Hindlimb muscle (tissue), 1 donor: ENCODE measurements around the gene CPA3. TPM values are rescaled to one million over a fixed set of nuclear protein-coding genes. Genes with fewer than 3 reads are reported as not detected.

Experiments used
- DNase-seq: peaks from one replicate; pipeline ENCODE4 v3.0.0-alpha.2; 2013
- polyA plus RNA-seq: library from polyadenylated mRNA; unstranded; fragments of 120-200 nt; gene quantifications from one replicate; pipeline ENCODE4 v1.2.1, GENCODE V29; 2013; ENCODE audit not compliant: insufficient read length

CPA3 gene, protein sequence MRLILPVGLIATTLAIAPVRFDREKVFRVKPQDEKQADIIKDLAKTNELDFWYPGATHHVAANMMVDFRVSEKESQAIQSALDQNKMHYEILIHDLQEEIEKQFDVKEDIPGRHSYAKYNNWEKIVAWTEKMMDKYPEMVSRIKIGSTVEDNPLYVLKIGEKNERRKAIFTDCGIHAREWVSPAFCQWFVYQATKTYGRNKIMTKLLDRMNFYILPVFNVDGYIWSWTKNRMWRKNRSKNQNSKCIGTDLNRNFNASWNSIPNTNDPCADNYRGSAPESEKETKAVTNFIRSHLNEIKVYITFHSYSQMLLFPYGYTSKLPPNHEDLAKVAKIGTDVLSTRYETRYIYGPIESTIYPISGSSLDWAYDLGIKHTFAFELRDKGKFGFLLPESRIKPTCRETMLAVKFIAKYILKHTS
- polyA plus RNA-seq: 1.1 TPM

DNA sequence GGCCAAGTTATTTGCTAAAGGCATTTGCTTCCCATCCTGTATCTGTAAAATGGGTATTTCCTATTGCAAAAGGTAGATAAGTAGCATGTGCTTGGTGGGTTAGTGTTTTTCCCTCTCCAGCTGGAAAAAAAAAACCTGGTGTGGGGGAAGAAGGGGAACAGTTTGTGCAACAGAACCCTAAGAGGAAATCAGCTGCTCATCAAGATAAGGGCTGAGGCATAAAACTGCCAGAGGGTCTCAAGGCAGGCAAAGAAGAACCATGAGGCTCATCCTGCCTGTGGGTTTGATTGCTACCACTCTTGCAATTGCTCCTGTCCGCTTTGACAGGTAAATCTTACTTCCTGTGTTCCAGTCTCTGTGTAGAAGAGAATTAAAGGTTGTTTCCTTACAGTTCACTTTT lies at the start of gene CPA3:
TSS of gene CPA3 (plus strand) at position 248 of the 400 bp plus-strand sequence. CDS start at position 260, 12 bp downstream.
- DNase-seq: no peak

DNA sequence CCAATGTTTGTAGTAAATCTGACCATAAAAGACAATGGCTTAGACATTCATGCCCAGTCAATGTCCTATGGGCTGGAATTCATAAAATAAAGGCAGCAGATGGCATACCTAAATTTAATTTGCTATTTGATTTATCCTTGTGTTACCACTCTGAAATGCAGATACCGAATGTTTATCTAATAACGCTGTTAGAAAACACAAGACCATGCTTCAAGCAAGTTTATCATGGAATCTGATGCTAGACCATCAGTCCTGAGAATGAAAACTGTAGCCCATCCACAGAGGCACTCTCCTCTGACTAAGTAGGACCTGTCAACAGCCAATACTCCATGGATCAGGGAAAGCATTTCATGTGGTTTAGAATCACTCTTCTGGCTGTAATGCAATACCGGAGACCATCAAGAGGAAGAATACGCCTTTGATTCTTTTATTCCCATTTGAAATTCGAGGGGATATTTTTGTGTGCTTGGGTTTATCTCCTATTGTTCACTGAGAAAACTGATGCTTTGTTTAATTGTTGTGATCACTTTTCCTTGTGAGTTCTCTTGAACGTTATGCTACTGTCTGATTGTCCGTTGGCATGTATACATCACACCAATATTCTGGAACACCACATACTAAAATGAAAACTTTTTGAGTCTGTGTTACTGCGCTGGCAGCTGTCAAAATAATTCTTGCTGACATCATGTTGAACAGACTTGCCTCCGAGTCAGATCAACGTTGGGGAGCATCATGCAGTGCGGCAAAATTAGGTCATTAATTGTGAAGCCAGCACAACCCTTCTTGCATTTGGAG lies 49.6 kb upstream of the CPA3 start:
- DNase-seq: no peak

DNA sequence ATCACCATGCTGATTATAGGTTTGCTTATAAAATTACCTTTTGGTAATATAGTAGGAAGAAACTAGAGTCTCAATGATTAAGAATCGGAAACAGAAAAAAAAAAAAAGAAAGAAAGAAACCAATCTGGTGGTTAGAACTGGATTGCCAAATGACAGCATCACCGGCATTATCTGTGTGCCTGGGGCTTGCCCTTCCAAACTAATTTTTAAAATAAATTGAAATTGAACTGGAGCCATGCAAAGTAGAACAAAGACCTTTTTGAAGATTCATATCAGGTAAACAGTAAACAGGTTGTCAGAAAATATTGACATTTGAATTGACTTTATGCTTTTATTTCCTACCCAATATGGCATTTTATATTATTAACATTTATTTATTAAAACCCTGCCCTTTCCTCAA lies 48.7 kb upstream of the CPA3 start:
- no peak for DNase-seq

DNA sequence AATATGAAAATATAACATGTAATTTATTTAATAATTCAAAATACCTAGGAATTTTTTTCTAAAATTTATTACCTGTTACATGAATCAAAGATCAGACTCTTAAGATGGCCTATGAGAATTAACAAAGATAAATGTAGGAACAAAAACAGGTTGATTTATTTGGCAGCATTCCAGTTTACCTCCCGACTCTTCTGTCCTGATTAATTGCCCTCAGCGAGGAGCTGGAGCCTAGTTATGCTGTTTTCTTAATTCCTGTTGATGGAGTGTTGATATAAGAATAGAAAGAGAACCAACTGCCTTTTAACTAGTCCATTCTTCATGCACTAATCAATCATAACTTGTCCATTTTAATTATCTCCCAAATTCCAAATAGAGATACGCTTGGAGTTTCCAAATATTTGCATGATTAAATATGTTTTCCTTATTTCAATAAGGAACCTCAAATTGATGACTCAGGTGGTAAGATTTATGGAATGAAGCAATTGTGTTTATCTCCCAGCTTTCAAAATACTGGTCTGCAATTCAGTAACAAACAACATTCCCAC lies 48.0 kb upstream of the CPA3 start:
- no peak for DNase-seq

DNA sequence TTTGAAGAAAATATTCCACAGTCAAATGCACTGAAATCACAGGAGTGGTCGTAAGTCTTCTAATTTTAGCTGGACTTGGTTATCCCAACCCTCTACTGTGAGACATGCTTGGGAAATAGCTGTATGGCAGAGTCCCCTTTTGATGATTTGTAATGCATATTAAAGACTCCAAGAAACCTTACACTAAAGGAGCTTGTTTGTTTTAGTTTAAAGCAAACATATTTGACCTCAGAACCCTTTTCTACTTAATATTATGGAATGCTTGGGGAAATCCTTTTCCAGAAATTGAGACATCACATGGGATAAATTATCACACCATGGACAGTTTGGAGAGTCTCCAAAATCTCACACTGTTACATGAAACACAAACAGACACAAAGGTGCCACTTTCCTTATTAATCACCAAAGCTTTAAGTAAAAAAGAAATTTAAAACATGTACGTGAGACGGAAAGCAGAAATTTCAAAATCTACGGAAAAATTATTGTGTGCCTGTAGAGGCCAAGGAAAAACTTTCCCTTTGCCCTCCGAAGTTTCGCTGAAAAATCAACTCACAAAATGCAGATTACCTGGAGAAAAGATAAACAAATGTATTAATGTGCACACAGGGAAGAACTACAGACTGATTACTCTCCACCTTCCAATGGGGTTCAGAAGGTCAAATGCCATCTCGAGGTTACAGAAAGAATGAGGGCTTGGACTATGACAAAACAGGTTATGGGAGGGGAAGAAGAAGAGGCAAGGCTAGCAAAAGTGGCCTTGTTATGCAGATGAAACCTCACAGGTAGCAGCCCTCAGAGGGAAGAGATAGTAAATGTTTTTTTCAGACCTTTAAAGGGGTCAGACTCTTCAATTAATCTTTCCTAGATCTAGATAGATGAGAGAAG lies 44.5 kb upstream of the CPA3 start:
- no peak for DNase-seq

DNA sequence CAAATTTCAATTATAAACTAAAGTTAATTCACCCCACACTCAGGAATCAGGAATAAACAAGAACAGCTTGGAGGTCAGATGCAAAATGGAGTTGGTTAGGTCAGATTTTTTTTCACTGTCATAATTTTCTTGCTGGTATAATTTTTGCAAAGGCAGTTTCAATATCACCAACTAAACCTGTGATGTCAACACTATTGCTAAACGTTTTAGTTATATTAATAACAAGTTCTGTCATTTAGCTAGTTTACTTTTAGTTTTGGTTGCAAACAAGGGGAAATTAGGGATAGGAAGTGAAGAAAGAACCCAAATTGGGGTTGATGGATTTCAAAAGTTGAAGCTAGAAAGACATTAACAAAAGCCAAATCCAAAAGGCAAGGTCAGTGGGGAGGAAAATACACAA lies 42.1 kb upstream of the CPA3 start:
- DNase-seq: no peak

DNA sequence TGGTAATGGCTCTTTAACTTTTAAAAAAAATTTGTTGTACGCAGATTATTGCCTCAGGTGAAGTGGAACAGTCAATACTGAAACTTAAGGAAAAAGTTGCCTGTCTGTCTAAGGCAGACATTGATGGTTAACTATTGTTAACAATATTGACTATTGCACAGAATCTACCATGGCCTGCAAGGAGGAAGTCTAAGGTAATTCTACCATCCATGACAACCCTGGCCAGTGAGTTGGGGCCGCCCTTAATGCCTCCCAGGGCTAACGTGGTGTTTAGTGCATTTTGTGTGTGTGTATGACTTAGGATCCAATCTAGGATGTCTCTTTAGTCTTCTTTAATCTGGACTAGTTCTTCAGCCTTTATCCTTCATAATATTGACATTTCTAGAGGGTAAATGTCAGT lies 39.6 kb upstream of the CPA3 start:
- no peak for DNase-seq

DNA sequence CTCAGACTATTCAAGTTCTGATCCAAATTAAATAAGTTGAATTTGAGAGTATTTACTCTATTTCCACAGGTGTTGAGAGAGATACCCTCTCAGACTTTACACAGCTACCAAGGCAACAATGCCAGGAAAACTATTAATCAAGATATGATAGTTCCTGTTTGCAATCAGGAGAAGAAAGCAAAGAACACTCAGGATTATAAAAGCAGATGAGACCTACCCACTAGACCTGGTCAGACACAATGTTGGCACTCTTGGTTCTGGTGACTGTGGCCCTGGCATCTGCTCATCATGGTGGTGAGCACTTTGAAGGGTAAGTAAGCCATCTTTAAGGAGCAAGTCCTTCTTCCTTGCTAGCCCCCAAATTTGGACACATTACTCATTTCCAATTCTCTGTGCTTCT lies 37.5 kb upstream of the CPA3 start, which contains the start of gene CPB1:
TSS of gene CPB1 (plus strand) at position 227 of the 400 bp plus-strand sequence. CDS start at position 240, 13 bp downstream.
- DNase-seq: no peak

DNA sequence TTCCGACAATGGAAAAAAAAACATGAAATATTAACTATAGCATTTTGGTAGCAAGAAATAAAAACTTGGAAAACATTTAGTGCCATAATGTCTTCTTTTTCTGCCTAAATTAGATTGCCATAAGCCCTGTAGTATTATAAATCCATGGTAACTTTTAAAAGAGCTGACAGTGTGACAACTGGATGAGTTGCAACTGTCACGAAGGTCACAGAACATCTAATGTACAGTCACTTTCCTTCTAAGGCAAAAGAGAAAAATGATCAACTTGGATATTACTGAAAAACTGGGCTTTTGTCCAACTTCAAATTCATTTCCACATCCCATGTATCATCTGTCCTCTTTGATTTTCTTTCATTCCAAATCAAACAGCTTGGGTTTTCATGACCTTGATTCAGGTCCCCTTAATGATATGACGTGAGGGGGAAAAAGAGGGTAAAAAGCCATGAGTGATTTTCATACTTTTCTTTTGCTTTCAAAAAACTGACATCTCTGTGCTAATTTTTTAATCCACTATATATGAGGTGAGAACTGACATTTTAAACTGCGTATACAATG lies 36.9 kb upstream of the CPA3 start:
- DNase-seq: no peak

DNA sequence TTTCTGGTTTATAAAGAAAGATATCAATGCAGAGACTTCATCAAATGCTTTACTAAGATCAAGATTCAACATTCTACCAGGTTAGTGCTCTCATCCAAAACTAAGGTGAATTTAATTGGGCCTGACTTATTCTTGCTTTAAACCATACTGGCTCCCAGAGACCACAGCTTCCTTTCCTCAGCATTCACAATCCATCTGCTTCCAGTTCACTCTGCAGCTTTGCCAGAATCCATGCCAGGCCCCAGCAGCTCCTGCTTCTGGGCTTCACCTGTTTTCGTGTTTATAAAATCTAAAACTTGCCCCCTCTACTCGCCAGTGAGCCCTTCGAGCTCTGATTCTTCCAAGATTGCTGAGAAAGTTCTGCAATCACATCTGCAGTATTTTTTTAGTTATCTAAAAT lies 35.2 kb upstream of the CPA3 start:
- no peak for DNase-seq

DNA sequence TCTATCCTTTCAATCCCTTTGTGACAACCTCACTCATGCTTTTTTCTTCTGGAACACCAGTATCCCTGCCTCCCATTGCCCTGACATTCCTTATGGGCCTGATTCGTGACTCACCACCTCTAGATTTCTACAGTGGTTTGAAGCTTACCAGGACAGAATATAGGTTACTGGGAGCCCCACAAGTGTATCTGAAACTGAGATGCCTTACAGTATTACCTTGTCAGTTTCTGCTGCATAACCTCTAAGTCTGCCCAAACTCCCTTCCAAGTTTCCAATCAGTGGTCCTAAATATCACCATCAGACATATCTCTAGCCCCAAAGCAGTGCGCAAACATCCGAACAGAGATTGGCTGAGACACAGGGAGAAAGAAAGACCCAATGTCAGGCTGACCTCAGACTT lies 31.9 kb upstream of the CPA3 start:
- DNase-seq: no peak

DNA sequence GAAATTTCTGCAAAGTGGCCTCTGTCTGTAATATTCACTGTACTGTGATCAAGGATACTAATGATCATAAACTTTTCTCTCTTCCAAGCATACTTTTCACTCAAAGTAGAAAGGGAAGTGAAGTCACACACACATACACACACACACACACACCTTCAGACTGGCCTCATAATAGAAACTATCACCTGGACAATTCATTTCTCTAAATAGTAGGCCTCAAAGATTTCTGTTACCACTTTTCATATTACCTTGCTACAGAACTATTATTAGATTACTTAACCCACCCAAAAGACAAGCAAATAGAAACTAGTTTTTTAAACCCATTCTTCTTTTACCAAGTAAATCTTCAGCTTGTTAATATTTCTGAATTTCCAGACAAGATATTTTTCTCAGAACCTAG lies 25.3 kb upstream of the CPA3 start:
- DNase-seq: no peak

DNA sequence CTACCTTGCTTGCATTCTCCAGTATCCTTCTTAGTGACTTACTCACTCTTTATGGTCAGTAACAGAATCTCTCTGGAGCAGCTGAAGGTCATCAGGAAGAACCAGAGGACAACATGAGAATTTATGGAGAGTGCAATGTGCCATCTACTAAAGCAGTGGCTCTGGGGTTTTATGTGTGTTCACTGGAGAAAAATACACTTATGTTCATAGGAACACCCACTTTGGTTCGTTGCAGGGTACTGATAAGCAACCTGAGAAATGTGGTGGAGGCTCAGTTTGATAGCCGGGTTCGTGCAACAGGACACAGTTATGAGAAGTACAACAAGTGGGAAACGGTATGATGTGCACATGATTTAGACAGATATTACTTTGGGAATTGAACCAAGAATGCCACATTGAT lies 24.6 kb upstream of the CPA3 start:
- no peak for DNase-seq

DNA sequence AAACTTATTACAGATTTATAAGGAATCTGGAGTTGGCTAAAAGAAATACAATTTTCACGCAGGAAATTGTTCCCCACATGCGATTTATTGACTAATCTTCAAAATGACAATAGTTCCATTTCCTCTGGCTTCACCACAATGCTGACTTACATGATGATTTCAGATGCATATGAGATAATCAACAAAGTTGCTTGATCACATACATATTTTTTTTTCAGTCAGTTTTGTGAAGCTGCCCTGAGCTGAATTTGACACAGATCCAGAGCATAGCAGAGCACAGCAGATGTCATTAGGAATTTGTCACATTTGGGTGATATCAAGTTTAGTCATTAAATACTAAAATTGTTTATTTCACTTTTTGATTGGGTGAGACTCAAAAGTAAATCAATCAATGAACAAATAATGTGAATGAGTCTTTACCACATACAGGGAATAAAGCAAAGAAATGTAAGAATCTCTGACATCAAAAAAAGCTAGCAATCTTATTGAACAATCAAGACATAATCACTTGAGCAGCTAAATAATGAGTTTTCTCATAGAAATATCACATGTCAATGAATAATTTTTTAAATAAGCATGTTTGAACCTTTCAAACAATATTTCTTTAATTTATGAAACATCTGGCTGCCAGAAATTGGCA lies 19.2 kb upstream of the CPA3 start:
- DNase-seq: no peak

DNA sequence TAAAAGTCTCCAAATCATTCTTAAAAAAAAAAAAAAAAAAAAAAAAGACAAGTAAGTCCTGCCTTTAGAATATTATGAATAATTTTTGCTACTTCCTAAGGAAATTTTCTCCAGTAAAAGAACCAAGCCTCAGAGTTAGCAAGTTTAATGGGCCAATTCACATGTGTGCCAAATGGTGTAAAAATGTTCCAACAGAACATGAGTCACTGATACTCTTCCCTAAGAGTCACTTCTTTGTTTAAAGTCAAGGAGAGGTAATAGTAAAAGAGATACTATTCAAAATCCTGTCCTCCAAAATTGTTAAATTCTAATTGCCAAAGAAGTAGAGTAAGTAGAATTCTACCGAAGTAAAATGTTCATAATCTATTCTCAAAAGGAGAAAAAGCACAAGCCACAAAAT lies 17.7 kb upstream of the CPA3 start:
- peak; percentile 20 for DNase-seq

DNA sequence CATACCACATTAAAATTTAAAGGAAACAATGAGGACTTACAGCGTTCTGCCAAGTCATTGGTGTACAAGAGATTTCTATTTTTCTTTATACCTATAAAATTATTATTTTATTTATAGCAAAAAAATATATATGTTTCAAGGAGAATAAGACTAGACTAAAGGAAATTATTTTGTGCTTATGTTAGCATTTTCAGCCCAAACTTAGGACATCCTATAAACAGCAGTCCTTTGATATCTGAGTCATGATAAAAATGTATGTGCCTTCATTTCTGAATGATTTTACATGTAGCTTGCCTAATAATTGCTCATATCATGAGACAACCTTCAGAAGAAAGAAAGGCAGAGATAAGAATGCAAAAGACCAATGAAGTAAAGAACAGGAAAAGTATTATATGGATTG lies 16.7 kb upstream of the CPA3 start:
- DNase-seq: no peak

DNA sequence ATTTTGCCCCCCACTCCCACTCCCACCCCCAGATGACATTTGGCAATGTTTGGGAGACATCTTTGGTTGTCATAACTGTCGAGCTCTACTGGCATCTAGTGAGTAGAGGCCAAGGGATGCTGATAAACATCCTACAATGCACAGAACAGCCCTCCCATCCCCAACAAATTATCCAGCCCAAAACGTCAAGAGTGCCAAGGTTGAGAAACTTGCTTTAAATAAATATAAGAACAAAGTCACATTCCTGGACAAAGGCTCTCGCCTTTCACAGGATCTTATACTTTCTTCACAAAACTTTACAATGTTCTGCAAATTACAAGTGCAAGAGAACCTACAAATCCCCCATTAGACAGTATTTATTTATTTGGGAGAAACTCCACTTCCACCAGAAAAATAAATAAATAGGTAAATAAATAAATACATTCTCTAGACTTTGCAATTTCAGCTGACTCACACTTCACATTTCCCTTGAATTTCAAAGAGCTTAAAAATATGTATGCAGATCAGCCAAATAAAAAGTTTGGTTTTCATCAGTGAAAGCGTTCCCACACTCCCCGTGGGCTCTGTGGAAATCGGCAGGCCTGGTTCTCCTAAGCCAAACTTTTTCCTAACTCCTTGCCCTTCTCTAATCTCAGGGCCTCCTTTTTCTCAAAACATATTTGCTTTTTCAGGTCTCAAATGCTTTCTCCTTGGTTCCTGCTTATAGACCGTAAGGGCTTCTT lies 12.7 kb upstream of the CPA3 start:
- no peak for DNase-seq

DNA sequence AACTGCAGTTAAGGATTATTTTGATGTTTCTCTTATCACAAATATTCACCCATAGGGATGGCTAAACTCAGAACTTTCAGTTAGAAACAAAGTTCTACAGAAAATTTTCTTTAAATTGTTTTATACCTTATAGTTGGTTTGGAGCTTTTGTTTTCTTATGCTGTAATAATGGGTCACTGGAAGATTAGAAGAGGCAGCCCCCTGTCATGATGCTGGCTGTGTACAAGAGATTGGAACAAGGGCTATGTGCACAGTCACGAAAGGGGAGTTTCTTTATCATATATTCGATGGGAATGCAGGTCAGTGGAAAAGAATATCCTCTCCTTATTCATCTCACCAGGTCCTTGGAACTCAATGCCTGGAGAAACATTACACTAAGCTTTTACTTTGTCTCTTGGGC lies 12.0 kb upstream of the CPA3 start:
- DNase-seq: no peak

DNA sequence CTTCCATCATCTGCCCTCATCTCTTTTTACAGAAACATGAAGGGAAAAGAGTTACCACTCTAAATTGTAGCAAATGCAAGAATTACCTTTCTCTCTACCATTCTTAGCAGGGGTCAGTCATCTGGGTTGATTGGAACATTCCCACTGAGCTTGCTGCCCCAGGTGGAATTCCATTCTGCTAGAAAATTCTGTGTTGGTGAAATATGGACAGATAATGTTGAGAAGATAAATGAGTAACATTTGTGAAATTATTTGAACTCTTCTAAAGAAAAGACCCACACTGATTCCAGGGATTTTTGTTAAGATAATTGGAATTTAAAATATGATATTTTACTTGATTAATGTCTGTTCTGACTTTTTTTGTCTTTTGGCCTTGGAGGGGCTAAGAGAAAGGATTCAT lies 11.0 kb upstream of the CPA3 start:
- no peak for DNase-seq

DNA sequence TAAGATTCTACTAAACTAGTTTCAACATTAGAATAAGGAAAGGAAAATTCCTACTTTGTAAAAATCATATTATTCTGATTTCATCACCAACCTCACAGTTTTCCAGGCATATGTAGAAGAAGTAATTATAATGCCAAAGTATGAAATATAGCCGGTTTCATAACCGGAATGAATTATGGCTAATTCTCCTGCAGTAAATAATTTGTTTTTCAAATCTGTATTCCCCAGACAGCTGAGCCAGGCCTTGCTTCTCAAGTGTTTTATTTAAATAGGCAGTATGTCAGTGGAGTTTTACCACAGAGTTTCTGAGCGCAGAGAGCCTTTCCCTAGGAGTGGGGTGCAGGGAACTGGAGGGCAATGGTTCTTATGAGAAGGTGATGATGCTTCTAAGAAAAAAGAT lies 8.7 kb upstream of the CPA3 start:
- DNase-seq: no peak

DNA sequence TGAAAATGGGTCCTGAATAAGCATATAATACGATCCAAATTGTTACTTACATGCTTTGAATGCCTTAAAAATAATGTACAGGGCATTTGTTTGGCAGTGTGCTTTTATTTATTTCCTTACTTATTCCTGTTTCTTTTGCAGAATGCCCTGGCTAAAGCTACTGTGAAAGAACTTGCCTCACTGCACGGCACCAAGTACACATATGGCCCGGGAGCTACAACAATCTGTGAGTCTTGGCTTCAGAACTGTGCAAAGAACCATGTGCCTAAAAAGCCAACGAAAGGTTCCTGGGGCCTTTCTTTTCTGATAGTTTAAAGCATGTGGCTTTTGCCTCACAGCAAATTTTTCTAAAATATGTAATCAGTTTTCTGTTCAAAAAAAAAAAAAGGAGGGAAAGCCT lies 7.8 kb upstream of the CPA3 start:
- no peak for DNase-seq
